ENCODE data around the gene ABCA2. TPM values are rescaled to one million over a fixed set of nuclear protein-coding genes. Genes with fewer than 3 reads are reported as not detected.

The ABCA2 gene
- total and polyA plus RNA-seq, 9 of the 15 experiments (the other 6 are each of a cell fraction or from before 2014, with no cell fraction given): 0.69 to 16.3 (median 6.1) TPM; not detected in 2

- H3K4me1 ChIP-seq (replicated peaks in 1 of 2; ENCODE audit: control insufficient read depth in 2 of 2, insufficient read depth in 2 of 2, low read length in 2 of 2): peaks cover 30 to 75% of the 10 kb centered on the region in 2 experiments
- no peak for DNase-seq (ENCODE audit: extremely low read depth in 1 of 4, low spot score in 3 of 4)
- no peak for ATAC-seq
- POLR2A ChIA-PET: no interaction called here
- FAIRE-seq: no peak
- intact Hi-C loops (cut with micrococcal nuclease) (loop anchor here (5.0 kb wide), 1 partner anchor 47 kb away; the partner anchor contains the start of gene C8G), in situ Hi-C loops (cut with MboI) (no loop called here)
- no peak overlapping the region for H3K4me3 ChIP-seq
- WGBS (ENCODE audit: insufficient coverage, low coverage, missing lambda C conversion rate): over 99% methylated on average over 33 of the region's 54 CpGs
- peaks cover 18% of the 10 kb centered on the region for H3K79me2 ChIP-seq (ENCODE audit: control insufficient read depth, insufficient read depth, low read length)
- CTCF ChIA-PET (ENCODE audit: low intra/inter-chr PET ratio): no interaction called here
- no TSS peak for BruUV-seq (replicated peaks)
- H3K36me3 ChIP-seq (ENCODE audit: control insufficient read depth, insufficient read depth, low read length): peaks cover 22% of the 10 kb centered on the region; the same call in 1 of the 3 replicates
- peaks cover 6% of the 10 kb centered on the region for H3K9me3 ChIP-seq (replicated peaks; ENCODE audit: control insufficient read depth, insufficient read depth, low read depth, low read length)
- H3K9ac ChIP-seq (ENCODE audit: insufficient read depth in 1 of 2, low read depth in 2 of 2, low read length in 2 of 2): no peak overlapping the region; a peak in 1 of 4 replicates
- TF ChIP-seq TARDBP (IDR thresholded peaks at IDR 0.05) (no peak), MEF2A (IDR thresholded peaks at IDR 0.05; ENCODE audit: control insufficient read depth, low read depth, low read length) (no peak), NFATC3 (IDR thresholded peaks at IDR 0.05) (no peak), NELFE (IDR thresholded peaks at IDR 0.05; ENCODE audit: insufficient read depth, insufficient read length) (no peak), ATF3 (IDR thresholded peaks at IDR 0.05) (peak; percentile 9; the same call in 1 of the 2 replicates), ATF3 (CRISPR knock-in tag; conservative IDR thresholded peaks at IDR 0.05) (no peak)
- no peak overlapping the region for H2AFZ ChIP-seq (ENCODE audit: low read depth, low read length)
- no peaks in the 10 kb centered on the region for H3K9me1 ChIP-seq (ENCODE audit: control insufficient read depth, insufficient read depth, low read length)
- no peaks in the 10 kb centered on the region for H4K20me1 ChIP-seq (replicated peaks; ENCODE audit: control insufficient read depth, insufficient read depth, low read length)
- no peak overlapping the region for H3K4me2 ChIP-seq (ENCODE audit: insufficient read depth, low read length)
- no peaks in the 10 kb centered on the region for H3K27me3 ChIP-seq (ENCODE audit: control insufficient read depth in 2 of 2, insufficient read depth in 2 of 2, low read length in 2 of 2)
- H3K27ac ChIP-seq (ENCODE audit: extremely low read depth, low read depth, low read length): no peak overlapping the region
Measured at GRCh38 chr9:136994180-136994887, 33.7 kb downstream of the ABCA2 start.
